ENCODE data around the gene SH3BGR. TPM values are rescaled to one million over a fixed set of nuclear protein-coding genes. Genes with fewer than 3 reads are reported as not detected.

The SH3BGR gene
- total and polyA plus RNA-seq, 2 of the 4 experiments (the other 2 are of a cell fraction) = 1.6 to 2.0 TPM

GRCh38 chr21:39503123-39503762, 51.5 kb downstream of the SH3BGR start:
- intact Hi-C loops (cut with micrococcal nuclease) = no loop called here
- WGBS, 2 experiments (ENCODE audit: extremely low coverage in 2 of 2, insufficient read length in 1 of 2) = no CpG with 5 or more reads among the region's 1 CpG
- Histone ChIP-seq H3K4ac (ENCODE audit: low read depth, low read length) (no peak overlapping the region), H3K9ac (ENCODE audit: low read depth, low read length) (no peak overlapping the region), H2AK9ac (replicated peaks; ENCODE audit: low read depth, low read length, poor library complexity) (no peak overlapping the region), H3K27ac (ENCODE audit: insufficient read depth, low read length) (no peak overlapping the region), H3K9me3 (ENCODE audit: control insufficient read depth, insufficient read depth, low read length) (no peaks in the 10 kb centered on the region), H3K14ac (replicated peaks; ENCODE audit: low read depth, low read length) (no peak overlapping the region), H3K23ac (ENCODE audit: low read depth, low read length) (no peak overlapping the region), H3K4me1 (ENCODE audit: control insufficient read depth, insufficient read depth, low read length) (no peaks in the 10 kb centered on the region), H3K4me3 (ENCODE audit: insufficient read depth, low read depth, low read length) (no peak overlapping the region), H2BK20ac (ENCODE audit: low read depth, low read length) (no peak overlapping the region), H2AFZ (replicated peaks; ENCODE audit: low read length, poor library complexity) (no peak overlapping the region), H4K5ac (ENCODE audit: low read depth, low read length) (no peak overlapping the region), H2BK5ac (ENCODE audit: low read depth, low read length, poor library complexity, severe bottlenecking) (no peak overlapping the region), H4K91ac (ENCODE audit: insufficient read depth, low read depth, low read length) (no peak overlapping the region), H2BK120ac (ENCODE audit: low read depth, low read length) (no peak overlapping the region), H4K20me1 (ENCODE audit: insufficient read depth, low read length) (no peaks in the 10 kb centered on the region), H3K79me1 (ENCODE audit: low read depth in 1 of 2, low read length in 2 of 2) (no peaks in the 10 kb centered on the region), H2AK5ac (ENCODE audit: low read depth, low read length) (no peak overlapping the region), H3K18ac (ENCODE audit: low read depth, low read length) (no peak overlapping the region), H3K27me3 (ENCODE audit: control insufficient read depth, insufficient read depth, low read length) (no peaks in the 10 kb centered on the region), H2BK15ac (ENCODE audit: low read depth, low read length) (no peak overlapping the region), H3K36me3 (ENCODE audit: control insufficient read depth, insufficient read depth, low read length) (no peaks in the 10 kb centered on the region), H3K4me2 (ENCODE audit: low read depth, low read length) (no peak overlapping the region), H4K8ac (ENCODE audit: low read depth in 2 of 2, low read length in 2 of 2) (no peak overlapping the region), H3K9me1 (ENCODE audit: insufficient read depth, low read length) (no peaks in the 10 kb centered on the region), H3K56ac (ENCODE audit: extremely low read depth, insufficient read depth, low read length) (no peak overlapping the region)
- ChIA-PET CTCF (interaction anchor here (0.6 kb wide), 1 partner anchor 68 kb away, joined by 3 read pairs; no protein-coding TSS in a partner anchor), POLR2A (ENCODE audit: unreplicated experiment) (no interaction called here)
- in situ Hi-C loops (cut with MboI; ENCODE audit: low sequenced_read_pairs) = no loop called here
- dilution Hi-C loops (cut with HindIII; ENCODE audit: low sequenced_read_pairs, unreplicated experiment) = loop anchor here (25.0 kb wide), 1 partner anchor 209 kb away; no protein-coding TSS in a partner anchor
- no peak for DNase-seq
- ATAC-seq (ENCODE audit: low read depth) = no peak
- BruUV-seq (replicated peaks) = no TSS peak
- TF ChIP-seq RFX5 (IDR thresholded peaks at IDR 0.05; ENCODE audit: low read depth, low read length) = no peak
- no peak for TF ChIP-seq NFE2L2 (IDR thresholded peaks at IDR 0.05; ENCODE audit: low read depth, low read length)
- no peak for TF ChIP-seq MXI1 (IDR thresholded peaks at IDR 0.05; ENCODE audit: borderline replicate concordance, low read depth, low read length)
- TF ChIP-seq POLR2A (IDR thresholded peaks at IDR 0.05; ENCODE audit: low read depth, low read length) = no peak
- TF ChIP-seq RCOR1 (IDR thresholded peaks at IDR 0.05; ENCODE audit: insufficient replicate concordance, low read length) = no peak
- no peak for TF ChIP-seq MAZ (IDR thresholded peaks at IDR 0.05; ENCODE audit: borderline replicate concordance, low read depth, low read length)
- TF ChIP-seq CEBPB (IDR thresholded peaks at IDR 0.05; ENCODE audit: low read depth, low read length) = no peak
- no peak for TF ChIP-seq MAFK (IDR thresholded peaks at IDR 0.05; ENCODE audit: low read depth, low read length)
- no peak for TF ChIP-seq USF2 (IDR thresholded peaks at IDR 0.05; ENCODE audit: low read depth, low read length)
- TF ChIP-seq BHLHE40 (IDR thresholded peaks at IDR 0.05; ENCODE audit: low read depth, low read length) = no peak
- no peak for TF ChIP-seq RAD21 (IDR thresholded peaks at IDR 0.05; ENCODE audit: low read length)
- no peak for TF ChIP-seq CHD1 (IDR thresholded peaks at IDR 0.05; ENCODE audit: low read depth, low read length)
- TF ChIP-seq FOS (IDR thresholded peaks at IDR 0.05; ENCODE audit: low read depth, low read length) = no peak
- no peak for TF ChIP-seq ELK1 (IDR thresholded peaks at IDR 0.05; ENCODE audit: borderline replicate concordance, low read depth, low read length)
- no peak for TF ChIP-seq SMC3 (IDR thresholded peaks at IDR 0.05; ENCODE audit: low read depth, low read length)
- TF ChIP-seq CTCF (conservative IDR thresholded peaks at IDR 0.05; ENCODE audit: low read depth, low read length) = no peak

All from IMR-90 (cell line).